AG09319 (cell line): Measurements from ENCODE around the gene NACC1.

Experiments used
- DNase-seq: peaks from one replicate; pipeline ENCODE4 v3.0.0-alpha.2; 2010; ENCODE audit warnings: low read depth; ENCODE audit errors: extremely low read depth
- TF ChIP-seq, protein P1 (sequence below): IDR thresholded peaks from 2 replicates; pipeline ENCODE4 v1.5.1; 2011; ENCODE audit warnings: low read depth, mild to moderate bottlenecking, inconsistent platforms, low read length, moderate library complexity

Gene NACC1

GRCh38 chr19:13120031-13120430, 2.0 kb downstream of the NACC1 start:
- TF ChIP-seq, protein P1, sequence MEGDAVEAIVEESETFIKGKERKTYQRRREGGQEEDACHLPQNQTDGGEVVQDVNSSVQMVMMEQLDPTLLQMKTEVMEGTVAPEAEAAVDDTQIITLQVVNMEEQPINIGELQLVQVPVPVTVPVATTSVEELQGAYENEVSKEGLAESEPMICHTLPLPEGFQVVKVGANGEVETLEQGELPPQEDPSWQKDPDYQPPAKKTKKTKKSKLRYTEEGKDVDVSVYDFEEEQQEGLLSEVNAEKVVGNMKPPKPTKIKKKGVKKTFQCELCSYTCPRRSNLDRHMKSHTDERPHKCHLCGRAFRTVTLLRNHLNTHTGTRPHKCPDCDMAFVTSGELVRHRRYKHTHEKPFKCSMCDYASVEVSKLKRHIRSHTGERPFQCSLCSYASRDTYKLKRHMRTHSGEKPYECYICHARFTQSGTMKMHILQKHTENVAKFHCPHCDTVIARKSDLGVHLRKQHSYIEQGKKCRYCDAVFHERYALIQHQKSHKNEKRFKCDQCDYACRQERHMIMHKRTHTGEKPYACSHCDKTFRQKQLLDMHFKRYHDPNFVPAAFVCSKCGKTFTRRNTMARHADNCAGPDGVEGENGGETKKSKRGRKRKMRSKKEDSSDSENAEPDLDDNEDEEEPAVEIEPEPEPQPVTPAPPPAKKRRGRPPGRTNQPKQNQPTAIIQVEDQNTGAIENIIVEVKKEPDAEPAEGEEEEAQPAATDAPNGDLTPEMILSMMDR, result no peak
- DNase-seq, result no peak

- TF ChIP-seq, protein P1, result no peak
- no peak for DNase-seq
Measured at GRCh38 chr19:13120817-13121216, 2.8 kb downstream of the NACC1 start.

- TF ChIP-seq, protein P1, result no peak
- no peak for DNase-seq
Measured at GRCh38 chr19:13121551-13122274, 3.6 kb downstream of the NACC1 start.

GRCh38 chr19:13122275-13122878, 4.3 kb downstream of the NACC1 start:
- TF ChIP-seq, protein P1, result no peak
- DNase-seq, result no peak

DNA sequence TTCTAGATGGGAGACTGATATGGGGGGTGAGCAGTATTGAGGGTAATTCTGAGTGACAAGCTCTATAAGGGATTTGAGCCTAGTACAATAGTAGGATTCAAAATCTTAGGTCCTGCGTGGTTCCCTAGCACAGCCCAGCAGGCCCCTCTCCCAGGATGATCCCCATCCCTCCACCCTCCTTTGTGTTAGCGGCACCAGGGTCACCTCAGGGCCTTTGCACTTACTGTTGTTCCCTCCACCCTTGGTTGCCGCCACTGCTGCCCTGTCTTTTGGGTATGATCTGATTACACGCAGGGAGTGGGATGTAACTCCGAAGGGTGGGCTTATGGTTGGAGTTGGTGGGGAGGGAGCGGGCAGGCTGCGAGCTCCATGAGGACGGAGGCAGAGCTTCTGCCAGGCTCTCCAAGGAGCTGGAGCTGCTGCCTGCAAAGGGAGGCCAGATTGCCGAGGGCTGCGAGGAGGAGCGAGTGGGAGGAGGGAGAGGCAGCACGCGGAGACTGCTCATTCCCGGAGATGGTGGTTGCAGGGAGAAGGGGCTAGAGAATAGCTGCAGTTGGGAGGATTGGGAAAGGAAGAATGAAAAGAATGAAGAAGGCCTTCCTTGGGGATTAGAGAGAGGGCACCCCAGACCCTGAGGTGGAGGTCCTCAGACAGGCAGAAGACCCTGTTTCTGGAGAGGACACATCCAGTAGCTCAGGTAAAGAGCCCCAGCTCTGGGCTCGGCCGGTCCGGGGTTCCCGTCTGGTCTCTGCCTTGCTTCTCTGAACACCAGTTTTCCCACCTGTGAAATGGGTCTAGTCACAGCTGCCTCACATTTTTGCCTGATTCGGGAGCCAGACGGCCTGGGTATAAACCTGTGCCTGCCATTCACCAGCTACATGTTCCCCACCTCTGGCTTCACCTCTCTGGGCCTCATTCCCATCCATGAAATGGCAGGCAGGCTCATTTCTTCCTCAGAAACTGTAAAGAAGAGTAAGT, 5.2 kb downstream of the NACC1 start:
- TF ChIP-seq, protein P1, result no peak

DNA sequence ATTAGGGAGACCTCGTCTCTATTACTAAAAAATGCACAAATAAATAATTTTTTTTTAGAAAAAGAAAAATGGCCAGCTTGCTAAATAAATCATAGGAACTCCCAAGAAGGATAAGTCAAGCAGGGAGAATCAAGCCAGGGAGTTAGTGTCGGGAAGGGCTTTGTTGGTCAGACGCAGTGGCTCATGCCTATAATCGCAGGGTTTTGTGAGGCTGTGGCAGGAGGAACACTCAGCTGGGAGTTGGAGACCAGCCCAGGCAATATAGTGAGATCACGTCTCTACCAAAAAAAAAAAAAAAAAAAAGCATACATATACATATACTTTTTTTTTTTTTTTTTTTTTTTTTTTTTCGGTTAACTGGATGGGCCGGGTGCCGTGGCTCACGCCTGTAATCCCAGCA, 9.0 kb downstream of the NACC1 start:
- DNase-seq, result no peak
- TF ChIP-seq, protein P1, result no peak

More for the DNA sequence above, 5.2 kb downstream of the NACC1 start:
- DNase-seq, result no peak
